Psoas muscle (tissue), 8 donors: ENCODE data around the gene GABPA. TPM values are rescaled to one million over a fixed set of nuclear protein-coding genes. Genes with fewer than 3 reads are reported as not detected.

ENCODE experiments used
- ATAC-seq, 4 donors: fragments of 200-7000 bp; cut with Tn5 transposase; one replicate each; pipeline ENCODE4 v1.9.1; 2020; ENCODE audit warnings: moderate library complexity in 3 of 4, mild to moderate bottlenecking in 2 of 4
- DNase-seq, 2 donors: peaks; one replicate each; pipeline ENCODE4 v3.0.0-alpha.2; 2020
- H3K27ac ChIP-seq: fragments of 200-600 bp; one replicate; pipeline ENCODE4 v1.8.0; 2022
- H3K27me3 ChIP-seq, 3 donors: fragments of 200-600 bp in 1 of 3; one replicate each; pipeline versions ENCODE4 v1.6.1 to v1.8.0; 2013 to 2022; ENCODE audit warnings: low read length in 2 of 3, mild to moderate bottlenecking in 2 of 3, moderate library complexity in 1 of 3; ENCODE audit not compliant: insufficient read depth in 3 of 3
- H3K36me3 ChIP-seq, 2 donors: fragments of 200-600 bp in 1 of 2; one replicate each; pipeline versions ENCODE4 v1.6.1 to v1.8.0; 2013 to 2022; ENCODE audit warnings: low read depth in 1 of 2, mild to moderate bottlenecking in 1 of 2, moderate library complexity in 1 of 2; ENCODE audit not compliant: insufficient read depth in 1 of 2
- H3K4me1 ChIP-seq: fragments of 200-600 bp; one replicate; pipeline ENCODE4 v1.8.0; 2022
- H3K4me3 ChIP-seq: fragments of 200-600 bp; one replicate; pipeline ENCODE4 v1.8.0; 2022; ENCODE audit warnings: mild to moderate bottlenecking
- H3K9me3 ChIP-seq: fragments of 200-600 bp; one replicate; pipeline ENCODE4 v1.8.0; 2022
- CTCF ChIP-seq: fragments of 200-600 bp; IDR thresholded peaks from one replicate; pipeline ENCODE4 v1.8.0; 2022; ENCODE audit warnings: antibody characterized with exemption
- WGBS, 3 donors: extraction: QIAGEN DNeasy Blood & Tissue Kit; methylation state at CpG; one replicate each; pipeline versions ENCODE4 v1.1.6 to v1.1.7; 2013; 5-methylcytosine and 5-hydroxymethylcytosine counted together
- intact Hi-C, 2 donors: fragments of 100-400 bp; cut with DNase I; formaldehyde crosslinking; loops; one replicate each; pipeline versions ENCODE4 v1.11.0 to v1.14.2; 2022
- polyA plus RNA-seq, 3 donors: library from polyadenylated mRNA; stranded (reverse); fragments of 200-250 nt; gene quantifications; one replicate each; pipeline ENCODE4 v1.2.3, GENCODE V29; 2013
- total RNA-seq, 4 donors: library from RNA; stranded (reverse); fragmentation: NEBNext Ultra II Directional in 2 of 4; extraction: Animal tissue kit (Norgen Biotek cat#: 25700) in 2 of 4; gene quantifications; one replicate each; pipeline versions ENCODE4 v1.2.1 to v1.2.4, GENCODE V29; 2021 to 2023
- donor health status: healthy with polysubstance abuse.
- donor health status: DM: no; HTN: no; CAD: no; lungs with moderate emphysema.
- donor health status: Bipolar disorder and iron deficiency.
- donor health status: healthy.
- donor health status: DM: yes; HTN: yes; CAD: no.
- donor health status: DM: no; HTN: no; CAD: no.
- donor health status: DM: no; HTN: no; CAD: no.
- donor health status: DM: yes; HTN: yes; CAD: no.

The GABPA gene
- total and polyA plus RNA-seq, 7 donors: 5.7 to 22.3 (median 13.1) TPM

GRCh38 chr21:25809013-25809412 is 74.2 kb downstream of the GABPA start:
- H3K4me1 ChIP-seq: no peaks in the 10 kb centered on the region
- H3K4me3 ChIP-seq: no peak overlapping the region
- TF ChIP-seq CTCF: no peak
- no peaks in the 10 kb centered on the region for H3K9me3 ChIP-seq
- DNase-seq (no peak), ATAC-seq (no peak)
- intact Hi-C loops: no loop called here
- H3K36me3 ChIP-seq: no peaks in the 10 kb centered on the region
- no peak overlapping the region for H3K27ac ChIP-seq
- H3K27me3 ChIP-seq: no peaks in the 10 kb centered on the region

GRCh38 chr21:25811186-25811585 is 76.4 kb downstream of the GABPA start:
- ATAC-seq (no peak), DNase-seq (no peak)
- H3K36me3 ChIP-seq: no peaks in the 10 kb centered on the region
- intact Hi-C loops: no loop called here
- H3K27ac ChIP-seq: no peak overlapping the region
- no peaks in the 10 kb centered on the region for H3K27me3 ChIP-seq
- TF ChIP-seq CTCF: no peak
- WGBS, 3 donors: 92 to 96% (median 93%) methylated on average over 1 of the region's 1 CpG
- H3K4me3 ChIP-seq: no peak overlapping the region
- H3K4me1 ChIP-seq: no peaks in the 10 kb centered on the region
- no peaks in the 10 kb centered on the region for H3K9me3 ChIP-seq

- 94 to 100% (median 96%) methylated on average over 1 of the region's 1 CpG for WGBS, 3 donors
- TF ChIP-seq CTCF: no peak
- Histone ChIP-seq H3K27ac (no peak overlapping the region), H3K9me3 (no peaks in the 10 kb centered on the region), H3K4me1 (no peaks in the 10 kb centered on the region), H3K27me3 (no peaks in the 10 kb centered on the region), H3K36me3 (no peaks in the 10 kb centered on the region), H3K4me3 (no peak overlapping the region)
- ATAC-seq (no peak), DNase-seq (no peak)
- intact Hi-C loops: no loop called here
Observed at GRCh38 chr21:25813917-25814316, 79.1 kb downstream of the GABPA start.

GRCh38 chr21:25818121-25818520 is 83.3 kb downstream of the GABPA start:
- no peak for TF ChIP-seq CTCF
- 44 to 57% (median 50%) methylated on average over 5 of the region's 5 CpGs for WGBS, 3 donors
- DNase-seq (no peak), ATAC-seq (no peak)
- no peaks in the 10 kb centered on the region for H3K4me1 ChIP-seq
- H3K9me3 ChIP-seq: no peaks in the 10 kb centered on the region
- H3K27ac ChIP-seq: no peak overlapping the region
- intact Hi-C loops: no loop called here
- no peaks in the 10 kb centered on the region for H3K36me3 ChIP-seq
- no peaks in the 10 kb centered on the region for H3K27me3 ChIP-seq
- H3K4me3 ChIP-seq: no peak overlapping the region

GRCh38 chr21:25818551-25818950 is 83.8 kb downstream of the GABPA start:
- WGBS, 3 donors: 12 to 43% (median 25%) methylated on average over 1 of the region's 1 CpG
- DNase-seq: no peak
- Histone ChIP-seq H3K27ac (no peak overlapping the region), H3K4me3 (no peak overlapping the region), H3K4me1 (no peaks in the 10 kb centered on the region), H3K36me3 (no peaks in the 10 kb centered on the region), H3K9me3 (no peaks in the 10 kb centered on the region), H3K27me3 (no peaks in the 10 kb centered on the region)
- no peak for TF ChIP-seq CTCF
- intact Hi-C loops: no loop called here
- ATAC-seq: no peak
